HUES6 (cell line): ENCODE data around the gene CLSTN2.
"Not testable (repeated sequence)": the region's sequence is repeated elsewhere in the genome, so short reads cannot be mapped to it uniquely, and the experiment has no call there.

Source experiments
- H3K27ac ChIP-seq: 2 replicates; pipeline ENCODE4 v1.7.0; 2013; ENCODE audit warnings: low read depth, mild to moderate bottlenecking, low read length, inconsistent platforms
- H3K27me3 ChIP-seq: 2 replicates; pipeline ENCODE4 v1.6.1; 2013; ENCODE audit warnings: low read length; ENCODE audit not compliant: control insufficient read depth, insufficient read depth
- H3K36me3 ChIP-seq: 2 replicates; pipeline ENCODE4 v1.6.1; 2013; ENCODE audit warnings: low read length; ENCODE audit not compliant: control insufficient read depth, insufficient read depth
- H3K4me1 ChIP-seq: 2 replicates; pipeline ENCODE4 v1.6.1; 2013; ENCODE audit warnings: low read length; ENCODE audit not compliant: control insufficient read depth, insufficient read depth
- H3K4me3 ChIP-seq: 2 replicates; pipeline ENCODE4 v1.5.1; 2013; ENCODE audit warnings: low read depth, low read length
- H3K9ac ChIP-seq: one replicate; pipeline ENCODE4 v1.6.1; 2013; ENCODE audit warnings: mild to moderate bottlenecking, low read length
- H3K9me3 ChIP-seq: 2 replicates; pipeline ENCODE4 v1.6.1; 2013; ENCODE audit warnings: low read depth, low read length; ENCODE audit not compliant: control insufficient read depth, insufficient read depth

CLSTN2 gene

DNA sequence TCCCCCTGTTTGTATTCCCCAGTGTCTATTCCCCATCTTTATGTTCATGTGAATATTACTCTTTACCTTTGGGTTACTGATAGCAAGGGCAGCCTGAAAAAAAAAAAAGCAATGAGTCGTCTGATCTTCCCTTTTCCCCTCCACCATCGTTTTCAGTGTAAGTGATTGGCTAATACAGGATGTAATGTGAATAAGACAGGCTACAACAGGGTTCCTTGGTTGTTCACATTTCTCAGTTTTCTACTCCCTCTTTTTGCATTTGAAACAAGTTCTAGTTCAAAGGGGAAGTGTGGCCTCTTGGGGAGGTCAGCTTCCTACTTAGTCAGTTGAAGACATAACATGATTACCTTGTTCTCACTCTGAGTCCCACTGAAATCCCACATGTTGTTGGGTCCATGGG, 464.9 kb downstream of the CLSTN2 start:
- H3K4me3 ChIP-seq, result no peak overlapping the region
- H3K27me3 ChIP-seq, result no peaks in the 10 kb centered on the region
- no peak overlapping the region for H3K27ac ChIP-seq
- no peaks in the 10 kb centered on the region for H3K36me3 ChIP-seq
- H3K4me1 ChIP-seq, result no peaks in the 10 kb centered on the region
- no peak overlapping the region for H3K9ac ChIP-seq
- H3K9me3 ChIP-seq, result no peaks in the 10 kb centered on the region

DNA sequence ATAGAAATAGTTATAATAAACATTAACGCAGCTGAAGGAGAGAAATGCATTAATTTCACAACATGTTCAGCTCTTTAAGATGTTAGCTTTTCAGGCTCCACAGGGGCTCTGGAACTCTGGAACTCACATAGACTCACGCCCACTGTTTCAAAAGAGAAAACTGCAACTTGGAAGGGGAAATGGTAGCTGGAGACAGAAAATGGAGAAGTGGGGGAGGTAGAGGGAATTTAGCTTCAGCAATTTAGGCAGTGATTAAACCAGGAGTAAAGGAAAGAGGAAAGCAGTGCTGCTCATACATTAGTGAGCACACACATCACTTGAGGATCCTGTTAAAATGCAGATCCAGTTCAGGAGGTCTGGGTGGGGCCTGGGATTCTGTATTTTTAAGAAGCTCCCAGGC, 468.1 kb downstream of the CLSTN2 start:
- Histone ChIP-seq H3K27ac (no peak overlapping the region), H3K27me3 (no peaks in the 10 kb centered on the region), H3K9ac (no peak overlapping the region), H3K4me1 (no peaks in the 10 kb centered on the region), H3K36me3 (no peaks in the 10 kb centered on the region), H3K4me3 (no peak overlapping the region), H3K9me3 (no peaks in the 10 kb centered on the region)

DNA sequence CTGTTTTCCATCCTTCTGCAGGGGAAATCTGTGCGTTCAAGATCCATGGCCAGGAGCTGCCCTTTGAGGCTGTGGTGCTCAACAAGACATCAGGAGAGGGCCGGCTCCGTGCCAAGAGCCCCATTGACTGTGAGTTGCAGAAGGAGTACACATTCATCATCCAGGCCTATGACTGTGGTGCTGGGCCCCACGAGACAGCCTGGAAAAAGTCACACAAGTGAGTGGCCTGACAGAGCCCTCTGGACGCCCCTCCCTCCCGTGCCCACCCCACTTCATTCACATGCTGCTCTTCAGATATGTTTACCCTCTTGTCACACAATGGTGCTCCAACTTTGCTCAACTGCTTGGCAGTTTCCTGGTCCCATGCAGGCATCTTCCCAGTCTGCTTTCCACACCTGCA, 468.6 kb downstream of the CLSTN2 start:
- H3K9ac ChIP-seq, result no peak overlapping the region
- no peak overlapping the region for H3K27ac ChIP-seq
- no peak overlapping the region for H3K4me3 ChIP-seq
- H3K4me1 ChIP-seq, result no peaks in the 10 kb centered on the region
- H3K27me3 ChIP-seq, result no peaks in the 10 kb centered on the region
- no peaks in the 10 kb centered on the region for H3K36me3 ChIP-seq
- no peaks in the 10 kb centered on the region for H3K9me3 ChIP-seq

DNA sequence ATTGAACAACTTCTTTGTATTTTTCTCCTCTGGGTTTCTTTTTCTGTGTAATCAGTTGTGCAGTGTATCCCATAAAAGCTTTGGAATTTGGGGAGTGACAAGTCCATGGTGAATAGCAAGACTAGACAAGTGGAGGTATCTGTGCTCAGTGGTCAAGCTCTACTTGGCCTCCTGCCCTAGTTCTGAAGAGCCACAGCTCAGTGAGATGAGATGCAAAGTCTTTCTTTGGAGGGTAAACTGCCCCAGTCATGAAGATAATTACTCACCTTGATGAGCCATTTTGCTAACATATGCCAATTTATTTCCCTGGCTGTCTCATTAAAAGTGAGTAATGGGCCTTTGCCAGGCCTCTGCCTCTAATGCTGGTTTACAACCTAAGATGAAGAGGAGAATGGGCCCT, 471.7 kb downstream of the CLSTN2 start:
- H3K4me3 ChIP-seq, result no peak overlapping the region
- peaks cover 3% of the 10 kb centered on the region; the same call in 1 of the 2 replicates for H3K9me3 ChIP-seq
- H3K36me3 ChIP-seq, result no peaks in the 10 kb centered on the region

DNA sequence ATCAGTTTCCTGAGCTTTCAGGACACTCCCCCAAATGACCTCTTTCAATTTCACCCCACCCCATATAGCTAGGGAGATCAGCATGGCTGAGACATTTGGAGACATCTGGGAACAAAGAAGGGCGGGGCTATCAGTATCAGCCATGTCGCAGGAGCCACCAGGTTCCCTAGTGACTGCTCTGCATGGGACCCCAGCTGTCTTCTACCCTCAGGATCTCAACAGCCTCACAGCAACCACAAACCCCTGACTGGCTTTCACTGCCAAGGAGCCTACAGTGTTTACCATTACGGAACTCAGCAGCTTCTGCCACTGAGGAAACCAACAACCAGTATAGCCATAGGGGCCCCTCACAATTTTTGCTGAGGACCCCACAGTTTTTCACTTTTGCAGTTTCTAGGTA, 473.3 kb downstream of the CLSTN2 start:
- Histone ChIP-seq H3K4me1 (no peaks in the 10 kb centered on the region), H3K9me3 (peaks cover 3% of the 10 kb centered on the region; the same call in 1 of the 2 replicates), H3K27me3 (no peaks in the 10 kb centered on the region), H3K36me3 (no peaks in the 10 kb centered on the region), H3K27ac (no peak overlapping the region), H3K9ac (no peak overlapping the region), H3K4me3 (no peak overlapping the region)

More for the DNA sequence above, 471.7 kb downstream of the CLSTN2 start:
- H3K27me3 ChIP-seq, result no peaks in the 10 kb centered on the region
- no peak overlapping the region for H3K27ac ChIP-seq
- H3K4me1 ChIP-seq, result no peaks in the 10 kb centered on the region
- H3K9ac ChIP-seq, result no peak overlapping the region

DNA sequence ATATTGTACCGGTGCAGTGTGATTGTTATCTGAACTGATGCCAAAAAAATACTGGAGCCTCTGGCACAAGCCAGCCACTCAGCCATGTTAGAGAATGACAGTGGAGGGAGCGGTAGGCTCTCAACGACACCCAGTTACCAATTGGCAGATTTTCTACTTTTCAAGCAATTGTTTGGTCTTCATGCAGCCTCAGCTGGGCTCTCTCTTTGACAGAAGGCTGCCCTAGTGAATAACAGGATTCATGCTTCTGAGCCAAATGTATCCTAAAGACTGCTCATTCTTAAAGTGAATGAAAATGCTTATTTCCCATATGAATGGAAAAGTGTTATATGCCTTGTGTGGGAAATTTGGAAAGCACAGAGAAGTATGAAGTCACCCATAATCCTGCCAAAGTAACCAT, 481.7 kb downstream of the CLSTN2 start:
- no peaks in the 10 kb centered on the region for H3K27me3 ChIP-seq

DNA sequence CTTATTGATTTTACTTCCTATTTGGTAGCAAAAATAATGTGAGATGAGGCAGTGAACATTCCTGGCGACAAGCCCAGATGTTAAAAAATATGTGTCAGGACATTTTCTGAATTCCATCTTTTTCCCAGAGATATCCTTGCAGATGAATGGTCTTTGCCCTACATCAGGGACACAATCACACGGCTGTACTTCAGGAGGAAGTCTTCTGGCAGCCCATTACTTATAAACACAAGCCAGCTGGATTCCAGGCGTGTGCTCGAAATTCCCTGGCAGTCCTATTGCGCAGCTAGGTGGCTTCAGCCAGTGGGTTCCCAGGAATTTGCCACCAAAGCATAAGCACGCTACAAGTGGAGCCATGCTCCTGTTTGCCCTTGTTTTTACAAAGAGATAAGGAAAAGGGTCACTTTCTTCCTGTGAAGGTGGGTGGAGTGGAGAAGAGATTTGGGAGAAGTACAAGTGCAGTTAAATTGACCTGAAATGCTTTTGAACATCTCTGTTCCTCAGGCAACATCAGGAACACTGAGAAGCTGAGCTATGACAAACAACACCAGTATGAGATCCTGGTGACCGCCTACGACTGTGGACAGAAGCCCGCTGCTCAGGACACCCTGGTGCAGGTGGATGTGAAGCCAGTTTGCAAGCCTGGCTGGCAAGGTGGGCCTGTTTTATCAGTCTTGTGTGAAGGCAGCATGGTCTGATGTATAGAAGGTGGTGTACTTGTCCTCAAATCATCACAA, 485.8 kb downstream of the CLSTN2 start:
- no peaks in the 10 kb centered on the region for H3K36me3 ChIP-seq
- no peak overlapping the region for H3K9ac ChIP-seq
- peaks cover 18% of the 10 kb centered on the region for H3K4me1 ChIP-seq
- no peaks in the 10 kb centered on the region for H3K27me3 ChIP-seq
- no peak overlapping the region for H3K4me3 ChIP-seq
- no peaks in the 10 kb centered on the region for H3K9me3 ChIP-seq
- no peak overlapping the region for H3K27ac ChIP-seq

More for the DNA sequence above, 481.7 kb downstream of the CLSTN2 start:
- Histone ChIP-seq H3K36me3 (no peaks in the 10 kb centered on the region), H3K9ac (no peak overlapping the region), H3K27ac (no peak overlapping the region), H3K4me1 (no peaks in the 10 kb centered on the region), H3K4me3 (no peak overlapping the region), H3K9me3 (no peaks in the 10 kb centered on the region)

DNA sequence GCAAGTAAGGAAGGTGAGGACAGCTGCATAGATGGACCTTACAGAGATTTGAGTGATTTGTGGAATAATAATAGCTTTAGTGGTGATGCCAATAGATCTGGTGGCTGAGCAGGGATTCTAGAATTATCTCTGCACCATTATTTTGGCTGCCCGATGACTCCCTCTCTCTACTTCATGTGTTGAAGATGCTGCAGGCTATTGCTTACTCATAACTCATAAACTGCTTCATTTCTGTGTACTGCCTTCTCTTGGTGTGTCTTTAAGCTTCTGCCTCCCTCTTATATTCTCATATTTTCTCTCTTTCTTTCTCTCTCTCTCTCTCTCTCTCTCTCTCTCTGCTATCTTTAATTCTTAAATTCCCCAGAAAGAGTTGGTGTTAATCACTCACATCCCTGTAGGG, 486.9 kb downstream of the CLSTN2 start:
- Histone ChIP-seq H3K4me1 (peaks cover 18% of the 10 kb centered on the region), H3K4me3 (no peak overlapping the region), H3K9ac (no peak overlapping the region), H3K27ac (no peak overlapping the region), H3K36me3 (no peaks in the 10 kb centered on the region), H3K9me3 (no peaks in the 10 kb centered on the region), H3K27me3 (no peaks in the 10 kb centered on the region)

DNA sequence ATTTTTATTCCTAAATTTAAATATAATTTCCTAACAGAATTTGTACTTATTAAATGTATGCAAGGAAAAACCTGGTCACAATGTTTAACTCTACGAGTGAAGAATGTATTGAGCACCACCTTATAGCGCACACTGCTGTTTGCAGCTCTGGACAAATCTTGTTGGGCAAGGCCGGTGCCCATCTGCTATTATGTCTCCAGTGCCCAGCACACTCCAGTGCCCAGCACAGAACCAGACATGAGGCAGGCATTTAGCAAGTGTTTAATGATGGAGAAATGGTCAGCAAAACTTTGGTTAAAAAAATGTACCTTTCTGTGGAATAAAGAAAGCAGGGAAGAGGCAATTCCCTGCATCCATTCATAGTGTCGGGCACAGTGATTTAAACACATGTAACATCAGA, 488.2 kb downstream of the CLSTN2 start:
- H3K27me3 ChIP-seq, result no peaks in the 10 kb centered on the region
- H3K36me3 ChIP-seq, result no peaks in the 10 kb centered on the region
- peaks cover 18% of the 10 kb centered on the region for H3K4me1 ChIP-seq
- H3K9me3 ChIP-seq, result no peaks in the 10 kb centered on the region
- H3K9ac ChIP-seq, result peak overlapping the region; percentile 67
- H3K4me3 ChIP-seq, result no peak overlapping the region
- peak overlapping the region; percentile 86; the same call in 1 of the 2 replicates for H3K27ac ChIP-seq

DNA sequence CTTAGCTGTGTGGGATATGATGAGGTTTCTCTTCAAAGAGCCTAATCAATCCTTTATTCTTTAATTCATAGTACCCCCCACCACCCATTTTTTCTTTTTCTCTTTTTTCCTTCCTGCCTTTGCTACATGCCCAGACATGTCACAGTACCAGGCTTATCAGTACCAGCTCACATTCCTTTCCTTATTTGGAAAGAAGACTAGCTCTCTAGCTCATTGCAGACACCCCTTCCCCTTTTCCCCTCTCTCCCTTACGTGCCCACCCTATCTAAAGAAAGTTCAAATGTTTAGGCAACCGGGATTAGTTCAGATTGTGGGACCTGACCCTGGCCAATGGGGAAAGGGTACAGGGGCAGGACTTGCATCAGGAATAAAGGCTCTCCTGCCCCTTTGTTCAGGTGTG, 488.6 kb downstream of the CLSTN2 start:
- not testable (repeated sequence) for H3K9me3 ChIP-seq, H3K36me3 ChIP-seq, H3K27me3 ChIP-seq, H3K4me3 ChIP-seq
- peak overlapping the region; percentile 86; the same call in 1 of the 2 replicates for H3K27ac ChIP-seq
- H3K9ac ChIP-seq, result peak overlapping the region; percentile 67
- peaks cover 18% of the 10 kb centered on the region for H3K4me1 ChIP-seq

DNA sequence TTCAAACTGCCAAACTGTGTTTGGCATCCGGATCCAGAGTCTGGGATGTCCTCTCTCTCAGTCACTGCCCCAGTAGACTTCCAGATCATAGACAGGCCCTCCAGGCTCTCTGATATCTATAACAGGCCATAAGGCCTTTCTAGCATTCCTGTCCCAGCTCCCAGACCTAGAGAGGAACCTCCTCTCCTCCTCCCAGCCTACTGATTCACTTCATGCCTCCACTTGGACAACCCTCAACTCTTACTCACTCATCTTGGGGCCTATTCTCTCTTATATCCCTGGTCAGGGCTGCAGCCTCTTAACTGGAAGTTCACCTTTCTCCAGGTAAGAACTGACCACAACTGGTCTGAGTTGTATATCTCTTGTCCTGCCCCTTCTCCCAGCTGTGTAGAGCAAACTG, 489.2 kb downstream of the CLSTN2 start:
- Histone ChIP-seq H3K4me1 (peaks cover 18% of the 10 kb centered on the region), H3K4me3 (no peak overlapping the region), H3K27me3 (no peaks in the 10 kb centered on the region), H3K9ac (peak overlapping the region; percentile 27), H3K9me3 (no peaks in the 10 kb centered on the region), H3K36me3 (no peaks in the 10 kb centered on the region), H3K27ac (no peak overlapping the region; the same call in 1 of the 2 replicates)
